ENCODE results near the gene SCYGR3.
"Not testable (repeated sequence)": the region's sequence is repeated elsewhere in the genome, so short reads cannot be mapped to it uniquely, and the experiment has no call there.

- not testable (repeated sequence) for TF ChIP-seq POLR2A (IDR thresholded peaks at IDR 0.05; ENCODE audit: low read depth)
- TF ChIP-seq, protein P1, sequence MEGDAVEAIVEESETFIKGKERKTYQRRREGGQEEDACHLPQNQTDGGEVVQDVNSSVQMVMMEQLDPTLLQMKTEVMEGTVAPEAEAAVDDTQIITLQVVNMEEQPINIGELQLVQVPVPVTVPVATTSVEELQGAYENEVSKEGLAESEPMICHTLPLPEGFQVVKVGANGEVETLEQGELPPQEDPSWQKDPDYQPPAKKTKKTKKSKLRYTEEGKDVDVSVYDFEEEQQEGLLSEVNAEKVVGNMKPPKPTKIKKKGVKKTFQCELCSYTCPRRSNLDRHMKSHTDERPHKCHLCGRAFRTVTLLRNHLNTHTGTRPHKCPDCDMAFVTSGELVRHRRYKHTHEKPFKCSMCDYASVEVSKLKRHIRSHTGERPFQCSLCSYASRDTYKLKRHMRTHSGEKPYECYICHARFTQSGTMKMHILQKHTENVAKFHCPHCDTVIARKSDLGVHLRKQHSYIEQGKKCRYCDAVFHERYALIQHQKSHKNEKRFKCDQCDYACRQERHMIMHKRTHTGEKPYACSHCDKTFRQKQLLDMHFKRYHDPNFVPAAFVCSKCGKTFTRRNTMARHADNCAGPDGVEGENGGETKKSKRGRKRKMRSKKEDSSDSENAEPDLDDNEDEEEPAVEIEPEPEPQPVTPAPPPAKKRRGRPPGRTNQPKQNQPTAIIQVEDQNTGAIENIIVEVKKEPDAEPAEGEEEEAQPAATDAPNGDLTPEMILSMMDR (IDR thresholded peaks at IDR 0.05) = not testable (repeated sequence)
Observed at GRCh38 chr2:227598835-227599503, 15.7 kb downstream of the SCYGR3 start, which contains the start of gene SCYGR2.
